HG03565 (cell line): Measurements from ENCODE around the gene TBX1.

Source experiments
- ATAC-seq: cut with Tn5 transposase; IDR thresholded peaks from one replicate; pipeline ENCODE4 v1.9.1; 2021; ENCODE audit warnings: mild to moderate bottlenecking, moderate library complexity; ENCODE audit not compliant: unreplicated experiment

Gene TBX1

DNA sequence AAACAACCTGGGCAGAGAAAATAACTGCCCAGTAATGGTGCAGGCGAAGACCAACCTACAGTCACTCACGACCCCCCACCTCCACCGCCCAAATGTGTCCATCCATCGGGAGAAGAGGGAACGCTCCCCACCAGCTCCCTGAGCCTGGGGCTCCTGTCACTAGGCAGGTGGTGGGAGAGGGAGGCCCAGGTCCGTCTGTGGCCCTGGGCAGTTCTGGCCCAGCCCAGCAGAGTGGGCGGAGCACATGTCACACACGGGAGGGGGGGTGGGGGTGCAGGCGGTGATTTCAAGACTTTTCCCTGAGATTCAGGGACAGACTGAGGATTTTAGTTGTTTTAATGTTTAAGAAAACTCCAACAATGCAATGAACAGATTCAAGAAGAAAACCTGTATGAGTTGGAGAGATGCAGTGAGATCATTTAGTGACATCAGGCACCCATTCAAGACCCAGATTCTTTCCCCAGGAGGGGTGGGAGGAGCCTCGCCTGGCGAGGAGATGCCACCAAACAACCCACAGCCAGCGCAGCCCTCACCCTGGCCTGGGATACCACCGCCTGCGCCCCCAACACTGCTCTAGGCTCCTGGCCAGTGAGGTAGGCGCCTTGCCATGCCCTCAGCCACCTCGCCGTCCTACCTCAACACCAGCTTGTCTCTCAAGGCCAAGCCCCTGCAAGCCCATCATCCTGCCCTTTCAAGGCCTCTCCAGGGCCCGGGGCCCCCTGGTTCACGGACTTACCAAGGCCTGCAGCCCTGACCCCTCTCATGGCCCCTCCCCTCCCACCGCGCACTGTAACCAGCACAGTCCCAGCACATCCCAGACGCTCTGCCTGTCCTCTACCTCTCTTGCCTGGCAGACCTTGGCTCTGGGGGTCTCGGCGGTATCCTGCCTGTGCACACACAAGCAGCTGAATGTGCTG is 36.8 kb downstream of the TBX1 start:
- no peak for ATAC-seq

DNA sequence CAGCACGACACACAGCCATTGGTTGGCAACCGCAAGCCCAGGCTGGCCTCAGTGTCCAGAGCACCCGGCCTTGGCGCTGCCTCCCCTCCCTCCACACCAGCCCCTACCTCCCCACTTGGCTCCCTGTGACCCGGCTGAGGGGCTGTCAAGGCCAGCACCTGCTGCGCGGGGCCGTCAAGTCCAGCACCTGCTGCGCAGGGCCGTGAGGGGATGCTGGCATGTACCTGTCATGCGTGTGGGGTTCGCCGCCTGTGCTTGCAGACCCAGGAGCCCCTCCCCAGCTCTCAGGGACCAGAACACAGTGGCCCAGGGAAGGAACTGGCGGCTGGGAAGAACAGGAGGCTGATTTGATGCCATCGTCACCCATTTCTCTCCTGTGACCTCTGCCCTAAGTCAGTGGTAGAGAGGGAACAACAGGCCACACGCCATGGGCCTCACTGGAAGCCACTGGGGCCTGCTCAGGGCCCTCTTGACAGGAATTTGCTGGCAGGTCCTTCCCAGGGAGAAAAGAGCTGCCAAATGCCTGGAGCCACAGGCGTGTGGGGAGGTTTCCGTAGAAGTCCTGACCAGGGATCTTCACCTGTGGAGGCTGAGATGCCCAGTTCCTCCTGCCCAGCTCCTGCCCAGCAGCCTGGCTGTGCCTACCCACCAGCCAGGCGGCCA is 37.6 kb downstream of the TBX1 start:
- no peak for ATAC-seq

DNA sequence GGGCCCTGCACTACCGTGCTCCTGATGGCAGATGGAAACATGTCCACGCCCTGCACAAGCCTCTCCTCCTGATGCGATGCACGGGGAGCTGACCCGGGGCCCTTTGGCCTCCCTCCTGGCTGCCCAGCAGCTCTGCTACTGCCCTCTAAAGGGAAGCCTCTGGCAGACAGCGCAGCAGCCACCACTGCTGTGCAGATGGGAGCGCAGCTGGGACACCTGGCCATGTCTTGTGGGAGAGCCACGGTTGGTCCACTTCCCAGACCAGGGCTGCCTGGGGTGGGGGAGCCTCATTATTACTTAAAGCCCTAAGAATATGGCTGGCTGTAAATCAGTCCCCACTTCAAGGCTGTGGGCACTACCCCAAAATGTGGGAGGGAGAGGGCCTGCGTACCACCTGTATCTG is 38.3 kb downstream of the TBX1 start:
- no peak for ATAC-seq

DNA sequence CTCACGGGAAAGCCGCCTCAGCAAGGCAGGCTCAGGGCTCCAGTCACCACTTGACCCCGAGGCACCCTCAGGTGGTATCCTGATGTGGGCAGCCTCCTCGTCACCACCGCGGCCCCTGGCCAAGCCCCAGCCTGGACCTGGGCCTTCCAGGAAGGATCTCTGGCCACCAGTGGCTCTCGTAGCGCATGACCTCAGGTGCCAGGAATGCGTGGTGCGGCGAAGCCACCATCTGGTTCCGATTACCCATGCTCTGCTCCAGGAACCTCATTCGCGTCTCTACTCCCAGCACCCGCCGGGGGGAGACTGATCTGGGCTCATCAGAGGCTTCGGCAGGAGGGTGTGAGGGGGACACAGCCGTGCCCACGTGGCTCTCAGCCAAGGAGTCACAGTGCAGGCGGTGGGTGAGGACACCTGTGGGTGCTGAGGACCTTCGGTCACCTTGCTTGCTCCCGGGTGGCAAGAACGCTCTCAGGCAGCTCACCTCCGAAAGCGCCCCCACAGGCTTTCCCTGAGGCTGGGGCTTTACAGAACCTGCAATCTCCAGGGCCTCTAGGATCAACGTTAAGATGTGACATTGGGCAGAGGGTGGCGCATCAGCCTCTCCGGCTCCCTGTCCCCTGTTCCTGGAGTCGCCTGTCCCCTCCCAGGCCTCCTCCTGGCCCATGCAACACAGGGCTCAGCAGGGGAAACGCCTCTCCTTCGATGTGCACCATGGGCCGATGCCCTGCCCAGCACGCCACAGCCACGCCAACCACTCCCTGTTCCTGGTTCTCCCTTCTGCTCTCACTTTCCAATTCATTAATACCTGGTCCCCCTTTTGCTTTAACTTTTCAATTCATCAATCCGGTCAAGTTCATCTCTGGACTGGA is 39.0 kb downstream of the TBX1 start:
- ATAC-seq = no peak

DNA sequence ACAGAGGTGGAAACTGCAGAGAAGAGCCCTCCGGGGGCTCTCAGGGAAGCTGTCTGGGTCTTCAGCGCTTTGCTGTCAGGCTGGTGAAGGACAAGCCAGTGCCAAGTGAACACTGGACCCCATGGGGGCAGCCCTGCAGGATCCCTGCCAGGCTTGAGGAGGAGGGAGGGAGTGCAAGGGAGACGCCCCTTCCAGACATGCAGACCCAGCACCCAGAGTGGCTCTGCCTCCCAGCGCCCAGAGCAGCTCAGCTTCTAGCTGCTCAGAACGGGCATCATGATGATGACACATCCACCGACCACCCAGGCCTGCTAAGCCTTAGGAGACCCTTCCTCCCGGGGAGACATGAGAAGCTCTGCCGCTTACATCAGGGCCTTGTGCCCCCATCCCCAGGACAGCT is 39.7 kb downstream of the TBX1 start:
- no peak for ATAC-seq

DNA sequence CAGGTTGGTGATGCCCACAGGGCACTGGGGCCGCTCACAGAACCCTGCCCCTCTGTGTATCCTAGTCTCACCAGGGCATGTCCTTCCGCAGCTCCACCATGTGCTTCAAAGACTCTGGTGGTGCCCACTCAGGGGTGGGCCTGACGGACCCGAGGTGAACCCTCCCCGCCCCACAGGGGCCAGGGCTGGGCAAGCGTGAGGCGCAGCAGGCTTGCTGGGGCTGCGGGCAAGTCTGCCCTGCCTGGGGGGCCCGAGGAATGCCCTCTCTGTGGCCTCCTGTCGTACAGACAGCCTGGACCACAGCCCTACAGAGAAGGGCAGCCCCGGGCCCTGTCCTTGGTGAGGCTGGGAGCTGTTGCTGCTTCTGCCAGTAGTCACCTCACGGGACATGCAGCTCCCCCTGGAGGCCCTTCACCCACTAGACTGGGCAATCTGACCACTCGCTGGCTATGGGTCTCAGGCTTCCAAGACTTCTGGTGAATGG is 40.2 kb downstream of the TBX1 start:
- ATAC-seq = no peak

DNA sequence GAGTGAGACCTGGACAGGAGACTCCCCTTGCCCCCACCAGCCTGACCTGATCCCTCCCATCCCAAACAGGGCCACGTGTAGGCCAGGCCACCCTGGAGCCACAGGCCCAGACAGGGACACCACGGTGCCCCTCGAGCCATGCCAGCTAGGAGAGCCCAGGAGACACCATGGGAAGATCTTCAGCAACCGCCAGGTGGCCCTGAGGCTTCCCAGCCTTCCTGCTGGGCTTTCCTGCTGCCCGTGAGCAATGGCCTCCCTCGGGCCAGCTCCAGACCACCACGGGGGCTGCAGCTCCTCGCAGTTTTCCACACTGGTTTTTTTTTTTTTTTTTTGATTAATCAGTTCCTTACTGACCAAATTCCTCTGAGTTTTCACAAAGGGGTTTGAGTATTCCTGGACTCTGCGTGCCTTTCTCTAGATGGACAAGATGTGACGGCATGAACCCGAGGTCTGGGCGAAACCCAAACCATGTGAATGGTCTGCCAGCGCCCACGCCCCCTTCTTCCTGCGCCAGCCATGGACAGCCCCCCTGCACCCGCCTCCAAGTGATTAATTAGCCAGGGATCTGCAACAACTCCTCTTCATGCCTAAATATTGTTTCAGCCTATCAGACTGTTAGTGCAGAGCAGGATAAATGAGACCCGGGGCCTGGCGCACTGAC is 40.9 kb downstream of the TBX1 start:
- ATAC-seq = no peak

DNA sequence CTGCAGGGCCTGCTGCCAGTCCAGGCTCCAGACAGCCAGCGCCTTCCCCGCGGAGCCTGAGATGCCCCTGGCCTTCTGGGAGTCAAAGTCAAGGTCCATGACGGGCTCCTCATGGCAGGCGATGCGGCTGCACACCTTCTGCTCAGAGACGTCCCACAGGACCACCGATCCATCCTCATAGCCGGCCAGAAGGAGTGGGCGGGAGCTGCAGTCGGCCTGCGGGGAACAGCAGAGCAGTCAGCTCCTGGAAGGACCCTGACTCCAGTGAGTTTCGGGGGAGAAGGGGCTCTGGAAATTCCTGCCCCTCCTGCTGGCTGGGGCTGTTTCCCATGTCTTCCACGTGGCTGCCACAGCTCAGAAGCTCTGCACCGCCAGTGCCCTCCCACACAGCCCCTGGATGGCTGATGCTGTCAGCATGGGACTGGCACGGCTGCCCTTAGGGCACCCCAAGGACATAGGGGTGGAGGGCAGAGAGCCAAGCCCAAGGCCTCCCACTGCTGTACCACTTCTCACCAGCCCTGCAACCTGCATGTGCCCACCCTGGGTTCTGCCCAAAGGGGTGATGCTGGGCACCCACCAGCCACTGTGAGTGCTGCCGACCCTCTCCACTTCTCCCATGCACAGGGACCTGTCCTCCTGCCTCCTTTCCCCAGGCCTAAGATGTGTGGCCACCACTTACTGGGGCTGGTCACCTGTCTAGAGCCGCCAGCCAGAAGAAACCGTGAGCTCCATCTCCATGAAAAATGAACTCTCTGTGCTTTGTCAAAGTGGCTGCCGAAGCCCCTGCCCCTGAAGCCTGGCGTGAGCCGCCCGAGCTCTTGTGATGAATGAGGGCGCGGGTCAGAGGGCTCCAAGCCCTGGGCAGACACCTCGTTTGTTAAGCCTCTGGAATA is 41.7 kb downstream of the TBX1 start:
- no peak for ATAC-seq

DNA sequence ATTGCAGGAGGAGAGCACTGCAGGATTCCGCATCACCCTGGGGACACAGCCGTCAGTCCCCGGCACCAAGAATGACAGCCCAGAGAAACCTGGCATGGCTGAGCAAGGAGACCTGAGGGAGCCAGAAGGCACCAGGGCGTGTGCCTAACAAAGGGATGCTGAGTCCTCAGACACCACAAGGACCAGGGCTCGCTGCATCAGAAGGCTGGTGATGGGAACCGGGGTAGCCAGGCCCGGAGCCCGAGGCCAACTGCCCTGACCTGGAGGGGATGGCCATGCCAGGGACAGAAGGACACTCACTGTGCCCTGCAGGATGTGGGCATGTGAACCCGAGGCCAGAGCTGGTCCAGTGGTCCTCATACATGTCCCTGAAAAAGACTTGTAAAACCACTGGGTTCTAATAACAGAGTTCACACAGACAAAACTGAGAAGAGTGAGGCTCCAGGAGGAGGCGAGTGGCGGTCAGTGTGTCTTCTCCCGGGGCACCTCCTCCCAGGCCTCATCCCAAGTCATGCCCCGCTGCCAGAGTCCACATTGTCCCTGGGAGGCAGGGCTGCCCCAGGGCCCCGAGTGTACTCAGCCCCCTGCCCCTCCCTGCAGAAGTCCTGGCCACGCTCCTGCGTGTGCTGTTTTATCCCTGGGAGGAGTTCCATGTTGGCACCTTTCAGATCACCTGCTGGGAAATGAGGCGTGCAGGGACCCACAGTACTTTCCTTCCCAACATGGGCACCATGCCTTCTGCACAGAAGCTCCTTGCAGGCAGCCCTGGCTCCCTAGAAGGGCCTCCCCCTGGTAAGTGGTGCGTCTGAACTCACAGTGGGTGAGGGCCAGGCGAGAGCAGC is 42.5 kb downstream of the TBX1 start:
- no peak for ATAC-seq

DNA sequence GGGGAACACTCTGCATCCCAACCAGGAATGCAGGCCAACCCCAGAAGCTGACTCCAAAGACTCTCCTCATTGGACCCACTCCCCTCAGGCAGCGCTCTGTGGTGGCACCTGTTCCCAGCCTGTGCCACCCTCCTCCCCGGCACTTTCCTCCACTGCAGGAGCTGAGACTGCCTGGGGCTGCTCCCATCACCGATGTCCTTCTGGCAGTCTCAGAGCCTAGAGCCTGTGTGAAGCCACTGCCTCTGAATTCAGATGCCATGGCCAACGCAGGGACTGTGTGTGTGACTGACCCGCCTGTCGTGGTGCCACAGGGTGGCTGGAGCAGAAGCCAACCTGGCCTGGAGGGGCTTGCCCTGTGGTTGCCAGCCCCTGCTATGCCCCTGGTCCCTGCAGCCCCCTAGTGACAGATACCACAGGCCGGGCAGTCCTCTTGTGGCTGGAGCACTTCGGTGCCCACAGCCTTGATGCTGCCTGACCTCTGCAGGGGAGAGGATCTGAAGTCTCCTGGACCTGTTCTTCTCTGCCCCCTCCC is 43.2 kb downstream of the TBX1 start:
- no peak for ATAC-seq

DNA sequence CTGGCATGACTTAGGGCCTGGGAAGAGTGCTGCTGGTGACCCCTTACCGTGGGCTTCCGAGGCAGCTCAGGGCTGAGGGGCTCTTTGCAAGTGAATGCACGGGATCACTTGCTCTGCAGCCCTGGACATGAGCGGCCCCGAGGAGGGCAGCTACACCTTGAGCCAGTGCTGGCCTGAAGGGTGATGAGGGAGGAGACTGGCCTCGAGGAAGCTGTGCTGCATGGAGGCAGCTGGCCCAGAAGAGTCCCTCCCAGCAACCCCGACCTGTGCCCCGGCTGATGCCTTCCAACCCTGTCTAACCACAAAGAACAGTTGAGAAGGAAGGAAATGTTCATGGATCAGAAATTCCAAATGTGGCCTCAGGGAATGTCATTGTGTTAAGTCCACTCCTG is 45.2 kb downstream of the TBX1 start:
- no peak for ATAC-seq

DNA sequence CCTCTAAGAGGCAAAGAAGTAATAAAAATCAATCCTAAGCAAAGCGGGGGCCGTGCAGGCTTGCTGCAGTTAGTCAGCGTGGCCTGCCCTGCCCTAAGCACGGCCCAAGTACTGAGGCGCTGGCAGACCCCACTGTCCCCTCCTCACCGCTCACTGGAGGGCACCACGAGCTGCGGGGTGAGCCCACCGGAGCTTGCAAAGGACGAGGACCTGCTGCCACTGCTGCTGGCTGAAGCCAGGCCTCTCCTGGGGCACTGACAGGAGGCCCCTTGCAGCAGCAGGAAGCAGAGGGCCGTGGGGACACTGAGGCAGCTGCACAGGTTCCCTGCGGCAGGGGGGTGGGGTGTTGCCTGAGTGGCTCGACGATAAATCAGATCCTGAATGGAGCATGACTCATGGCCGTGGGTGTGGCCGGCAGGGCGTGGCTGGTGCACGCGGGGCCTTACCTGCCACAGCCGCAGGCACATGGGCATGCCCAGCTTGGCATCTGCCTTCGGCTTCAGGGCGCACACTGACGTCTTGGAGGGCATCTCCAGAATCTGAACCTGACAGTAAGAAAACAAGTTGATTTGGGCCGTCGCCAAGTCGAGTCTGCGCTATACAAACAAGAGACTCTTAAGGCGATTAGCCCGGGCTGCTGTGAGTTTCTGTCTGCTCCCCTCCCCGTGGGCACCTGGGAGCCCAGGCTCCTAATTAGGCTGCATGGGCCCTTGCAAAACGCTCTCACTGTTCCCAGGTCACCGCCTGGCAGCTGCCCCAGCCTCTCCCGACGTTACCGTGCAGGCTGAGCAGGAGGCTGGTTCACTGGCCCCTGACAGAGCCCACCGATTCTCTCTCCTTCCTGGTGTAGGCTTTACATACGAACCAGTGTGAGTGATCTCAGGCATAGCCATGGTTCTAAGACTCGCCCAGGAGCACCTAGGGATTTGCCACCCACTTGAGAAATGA is 45.9 kb downstream of the TBX1 start:
- no peak for ATAC-seq

DNA sequence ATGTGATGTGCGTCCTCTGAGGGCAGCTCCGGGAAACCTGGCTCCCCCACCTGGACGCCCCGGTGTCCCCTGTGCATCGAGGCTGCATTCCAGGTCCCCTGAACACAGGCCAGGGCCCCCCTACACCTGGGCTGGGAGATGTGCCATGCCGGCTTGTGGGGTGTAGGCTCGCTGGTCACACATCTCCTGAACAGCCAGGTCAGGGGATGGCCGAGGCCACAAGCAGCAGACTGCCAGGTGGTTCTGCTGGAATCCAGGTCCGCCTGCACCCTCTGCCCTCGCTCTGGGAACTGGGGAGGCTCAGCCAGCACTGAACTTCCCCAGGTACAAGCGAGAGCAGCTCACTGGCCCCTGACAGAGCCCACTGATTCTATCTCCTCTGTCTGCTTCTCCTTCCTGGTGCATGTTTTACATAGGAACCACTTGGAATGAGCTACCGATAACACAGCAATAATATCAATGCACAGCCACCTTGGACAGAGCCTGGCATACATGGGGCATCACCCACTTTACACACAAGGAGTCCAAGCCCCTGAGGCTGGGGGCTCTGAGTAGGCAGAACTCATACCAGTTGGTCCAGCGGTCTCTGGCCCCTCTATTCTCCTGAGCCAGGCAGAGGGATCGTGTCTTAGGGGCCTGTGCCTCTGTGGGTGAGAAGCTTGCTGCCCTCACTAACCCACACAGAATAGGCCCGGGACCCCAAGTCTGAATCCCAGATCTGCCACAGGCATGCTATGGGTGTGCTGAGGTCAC is 46.8 kb downstream of the TBX1 start:
- no peak for ATAC-seq

DNA sequence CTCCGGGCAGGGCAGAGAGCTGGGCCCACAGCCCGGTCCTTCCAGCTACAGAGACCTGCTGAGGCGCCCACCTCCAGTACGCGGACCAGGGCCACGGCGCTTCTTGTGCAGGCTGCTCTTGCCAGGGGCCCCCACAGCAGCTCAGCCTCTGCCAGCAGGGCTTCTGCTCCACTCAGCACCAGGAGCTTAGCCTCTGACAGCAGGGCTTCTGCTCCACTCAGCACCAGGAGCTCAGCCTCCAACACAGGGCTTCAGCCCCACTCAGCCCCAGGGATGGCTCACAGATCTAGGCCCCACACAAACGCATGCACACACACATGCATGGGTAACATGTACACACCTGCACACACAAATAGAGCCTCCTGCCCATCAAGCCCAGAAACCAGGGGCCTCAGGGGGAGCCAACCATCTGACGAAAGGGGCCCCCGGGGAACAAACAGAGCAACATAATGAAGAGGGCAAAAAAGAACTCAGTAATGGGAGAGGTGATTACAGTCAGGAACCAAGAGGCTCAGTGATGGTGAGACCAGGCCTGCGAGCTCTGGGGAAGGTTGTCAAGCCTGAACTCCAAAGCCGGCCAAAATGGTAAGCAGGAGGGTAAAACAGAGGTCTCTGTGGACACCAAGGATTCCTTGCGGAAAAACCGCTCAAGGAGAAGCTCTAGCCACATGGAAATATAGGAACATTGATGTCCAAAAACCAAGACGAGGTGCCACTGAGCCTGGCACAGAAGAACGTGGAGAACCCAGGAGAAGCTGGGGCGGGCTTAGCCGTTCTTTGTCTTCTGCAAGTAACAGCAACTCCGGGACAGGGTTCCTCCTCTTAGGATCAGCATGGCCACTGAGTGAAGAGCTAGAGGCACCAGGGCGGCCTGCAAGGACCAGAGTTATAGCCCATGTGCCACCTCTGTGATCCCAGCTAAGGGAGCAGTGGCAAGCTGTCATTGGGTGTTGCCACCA is 47.6 kb downstream of the TBX1 start:
- no peak for ATAC-seq

DNA sequence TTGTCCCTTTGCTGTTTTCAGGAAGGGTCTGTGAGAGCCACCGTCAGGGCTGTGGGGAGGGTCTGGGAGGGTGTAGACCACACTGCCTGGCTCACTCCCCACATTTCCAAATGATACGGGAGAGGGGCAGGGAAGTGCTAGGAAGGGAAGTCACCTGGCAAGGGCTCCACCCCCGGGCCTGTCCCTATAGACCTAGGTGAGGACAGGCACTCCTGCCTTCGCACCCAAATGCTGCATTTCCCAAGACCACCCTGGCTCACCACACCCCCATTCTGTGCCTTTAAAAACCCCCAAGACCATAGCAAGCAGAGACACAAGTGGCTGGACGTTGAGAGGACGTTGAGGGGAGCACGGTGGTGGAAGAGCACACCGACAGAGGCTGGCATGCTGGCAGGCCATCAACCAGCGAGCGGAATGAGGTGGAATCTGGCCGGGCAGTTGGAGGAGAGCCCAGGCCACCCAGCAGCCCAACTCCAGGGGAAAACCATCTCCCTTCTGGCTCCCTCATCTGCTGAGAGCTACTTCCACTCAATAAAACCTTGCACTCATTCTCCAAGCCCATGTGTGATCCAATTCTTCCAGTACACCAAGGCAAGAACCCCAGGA is 48.4 kb downstream of the TBX1 start:
- no peak for ATAC-seq
